ENCODE data around the gene CALHM4.

DNA sequence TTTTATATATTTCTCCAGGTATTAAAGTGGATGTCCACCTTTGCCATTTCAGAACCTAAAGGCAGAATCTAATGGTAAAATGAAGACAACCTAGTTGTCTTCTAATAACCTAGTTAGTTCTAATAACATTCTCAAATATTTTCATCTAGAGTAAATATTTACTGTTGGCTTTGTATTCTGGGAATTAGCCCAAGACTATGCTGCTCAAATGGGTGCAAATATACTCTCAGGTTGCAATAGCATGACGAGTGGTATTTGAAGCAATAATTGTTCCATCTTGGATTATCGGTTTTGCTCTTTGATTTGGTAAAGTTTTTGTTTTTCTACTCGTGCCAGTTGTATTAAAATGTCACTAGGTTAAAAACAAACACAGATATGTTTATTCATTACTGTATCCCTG is 41.7 kb downstream of the CALHM4 start:
- TF ChIP-seq CTCF (IDR thresholded peaks at IDR 0.05) (no peak), POLR2A (IDR thresholded peaks at IDR 0.05) (no peak), POLR2AphosphoS5 (IDR thresholded peaks at IDR 0.05) (no peak)

All from gastroesophageal sphincter (tissue), 3 donors.